CD14-positive monocyte (primary cell): ENCODE data around the gene ZSCAN5C. TPM values are rescaled to one million over a fixed set of nuclear protein-coding genes. Genes with fewer than 3 reads are reported as not detected.

Experiments used
- DNase-seq, 3 donors: peaks; one replicate each; pipeline ENCODE4 v3.0.0-alpha.2; 2011 to 2022
- H2AFZ ChIP-seq: 2 replicates; pipeline ENCODE4 v1.6.0; 2012; ENCODE audit warnings: mild to moderate bottlenecking, low read depth, low read length, inconsistent platforms; ENCODE audit not compliant: insufficient read depth, poor library complexity, severe bottlenecking
- H3K27ac ChIP-seq, 2 donors: 1 replicate in 1 of 2; 2 replicates in 1 of 2; pipeline ENCODE4 v1.5.1; 2012 to 2013; ENCODE audit warnings: low read length in 2 of 2, control low read depth in 1 of 2, inconsistent platforms in 1 of 2, low read depth in 1 of 2, mild to moderate bottlenecking in 1 of 2
- H3K27me3 ChIP-seq, 2 donors: one replicate each; pipeline versions ENCODE4 v1.6.0 to v1.6.1; 2011 to 2013; ENCODE audit warnings: low read length in 2 of 2; ENCODE audit not compliant: control insufficient read depth in 2 of 2, insufficient read depth in 2 of 2
- H3K36me3 ChIP-seq, 2 donors: replicated peaks in 1 of 2; 1 replicate in 1 of 2; 2 replicates in 1 of 2; pipeline versions ENCODE4 v1.5.1 to v1.6.1; 2012 to 2013; ENCODE audit warnings: low read length in 2 of 2, control low read depth in 1 of 2, inconsistent platforms in 1 of 2, mild to moderate bottlenecking in 1 of 2; ENCODE audit not compliant: insufficient read depth in 2 of 2, control insufficient read depth in 1 of 2
- H3K4me1 ChIP-seq, 2 donors: 1 replicate in 1 of 2; 2 replicates in 1 of 2; pipeline versions ENCODE4 v1.5.1 to v1.6.1; 2012 to 2013; ENCODE audit warnings: low read length in 2 of 2, control low read depth in 1 of 2, inconsistent platforms in 1 of 2, mild to moderate bottlenecking in 1 of 2, moderate library complexity in 1 of 2; ENCODE audit not compliant: insufficient read depth in 2 of 2, control insufficient read depth in 1 of 2
- H3K4me2 ChIP-seq: replicated peaks from 2 replicates; pipeline ENCODE3; 2012; ENCODE audit warnings: low read length, moderate library complexity, mild to moderate bottlenecking; ENCODE audit not compliant: poor library complexity, severe bottlenecking; ENCODE audit errors: extremely low read depth
- H3K4me3 ChIP-seq, 3 experiments: fragments of 200-600 bp in 1 of 3; sonication (generic) in 1 of 3; replicated peaks in 1 of 3; 1 replicate in 2 of 3; 2 replicates in 1 of 3; pipeline ENCODE4 v1.5.1; 2011 to 2013; ENCODE audit warnings: low read length in 3 of 3, mild to moderate bottlenecking in 3 of 3, control low read depth in 2 of 3, low read depth in 2 of 3, inconsistent platforms in 1 of 3, moderate library complexity in 1 of 3
- H3K79me2 ChIP-seq: 2 replicates; pipeline ENCODE4 v1.6.0; 2012; ENCODE audit warnings: mild to moderate bottlenecking, control low read depth, inconsistent platforms, low read length, moderate library complexity; ENCODE audit not compliant: insufficient read depth
- H3K9ac ChIP-seq: 2 replicates; pipeline ENCODE4 v1.6.0; 2017; ENCODE audit warnings: low read length, mild to moderate bottlenecking; ENCODE audit not compliant: insufficient read depth, poor library complexity, severe bottlenecking
- H3K9me3 ChIP-seq, 2 donors: replicated peaks in 1 of 2; 1 replicate in 1 of 2; 2 replicates in 1 of 2; pipeline versions ENCODE4 v1.5.1 to v1.6.1; 2012 to 2013; ENCODE audit warnings: low read length in 2 of 2, control low read depth in 1 of 2; ENCODE audit not compliant: control insufficient read depth in 1 of 2, insufficient read depth in 1 of 2
- H4K20me1 ChIP-seq: 2 replicates; pipeline ENCODE4 v1.6.0; 2012; ENCODE audit warnings: mild to moderate bottlenecking, low read length, control low read depth, moderate library complexity; ENCODE audit not compliant: insufficient read depth
- H3K27ac Mint-ChIP-seq, 7 donors: one replicate each; pipeline ENCODE4 v1.8.0; 2020; ENCODE audit warnings: mild to moderate bottlenecking in 7 of 7, mixed read lengths in 7 of 7, moderate library complexity in 6 of 7, inconsistent platforms in 2 of 7
- H3K27me3 Mint-ChIP-seq, 3 donors: one replicate each; pipeline ENCODE4 v1.8.0; 2021 to 2022; ENCODE audit warnings: low read depth in 3 of 3, mild to moderate bottlenecking in 3 of 3, mixed read lengths in 3 of 3, moderate library complexity in 3 of 3, inconsistent platforms in 1 of 3
- H3K36me3 Mint-ChIP-seq, 2 donors: one replicate each; pipeline ENCODE4 v1.8.0; 2020; ENCODE audit warnings: mixed read lengths in 2 of 2, inconsistent platforms in 1 of 2, mild to moderate bottlenecking in 1 of 2
- H3K4me1 Mint-ChIP-seq: one replicate; pipeline ENCODE4 v1.8.0; 2020; ENCODE audit warnings: mild to moderate bottlenecking, mixed read lengths
- H3K4me3 Mint-ChIP-seq, 2 donors: one replicate each; pipeline ENCODE4 v1.8.0; 2020; ENCODE audit warnings: mild to moderate bottlenecking in 2 of 2, mixed read lengths in 2 of 2, moderate library complexity in 1 of 2
- H3K9me3 Mint-ChIP-seq, 7 donors: one replicate each; pipeline ENCODE4 v1.8.0; 2020 to 2022; ENCODE audit warnings: mixed read lengths in 7 of 7, mild to moderate bottlenecking in 6 of 7, moderate library complexity in 6 of 7, inconsistent platforms in 2 of 7
- CTCF ChIP-seq: fragments of 200-600 bp; IDR thresholded peaks from one replicate; pipeline ENCODE4 v1.8.0; 2022; ENCODE audit warnings: antibody characterized with exemption, mild to moderate bottlenecking
- WGBS: methylation state at CpG from one replicate; pipeline ENCODE4 v1.1.5; 2013; ENCODE audit warnings: missing lambda C conversion rate; ENCODE audit not compliant: insufficient coverage; 5-methylcytosine and 5-hydroxymethylcytosine counted together
- intact Hi-C, 2 donors: fragments of 100-400 bp; cut with micrococcal nuclease; formaldehyde crosslinking; loops; one replicate each; pipeline versions ENCODE4 v1.15.0 to v1.15.1; 2023
- polyA plus RNA-seq, 3 donors: library from polyadenylated mRNA; depleted of rRNA in 1 of 3; unstranded in 2 of 3; stranded (reverse) in 1 of 3; fragments of 300-500 nt in 2 of 3; fragments of >200 nt in 1 of 3; fragmentation: Illumina TruSeq in 2 of 3; gene quantifications; 1 replicate in 2 of 3; 2 replicates in 1 of 3; pipeline ENCODE4 v1.2.3, GENCODE V29; 2012 to 2021

The ZSCAN5C gene
- polyA plus RNA-seq, 3 donors = not detected

- TF ChIP-seq CTCF = no peak
- Histone ChIP-seq H3K4me1 (no peaks in the 10 kb centered on the region), H3K79me2 (no peaks in the 10 kb centered on the region), H3K4me2 (no peak overlapping the region), H3K4me3 (no peak overlapping the region), H3K36me3 (no peaks in the 10 kb centered on the region), H4K20me1 (no peaks in the 10 kb centered on the region), H3K27ac (no peak overlapping the region), H3K9me3 (peaks cover 0 to 4% of the 10 kb centered on the region in 2 donors), H3K9ac (no peak overlapping the region), H3K27me3 (no peaks in the 10 kb centered on the region), H2AFZ (no peak overlapping the region)
- intact Hi-C loops = loop anchor here (1.0 to 10.0 kb wide), 4 partner anchors 51 to 99 kb away; no protein-coding TSS in a partner anchor
- WGBS = 60% methylated on average over 1 of the region's 5 CpGs
- H3K4me3 Mint-ChIP-seq = no peak overlapping the region
- H3K36me3 Mint-ChIP-seq = peaks cover 6 to 9% of the 10 kb centered on the region in 2 donors
- H3K27me3 Mint-ChIP-seq = no peaks in the 10 kb centered on the region
- peaks cover 0 to 7% (median 5%) of the 10 kb centered on the region in 7 donors for H3K9me3 Mint-ChIP-seq
- H3K27ac Mint-ChIP-seq = no peak overlapping the region
- DNase-seq = peak; percentile 46 to 83 (median 60)
- peaks cover 3% of the 10 kb centered on the region for H3K4me1 Mint-ChIP-seq
These were observed 51.7 kb downstream of the ZSCAN5C start for GRCh38 chr19:56253737-56254136.

GRCh38 chr19:56258272-56258671 is 56.2 kb downstream of the ZSCAN5C start:
- Histone ChIP-seq H3K27me3 (no peaks in the 10 kb centered on the region), H3K36me3 (no peaks in the 10 kb centered on the region), H3K4me2 (no peak overlapping the region), H3K79me2 (no peaks in the 10 kb centered on the region), H3K9ac (no peak overlapping the region), H3K4me3 (no peak overlapping the region), H3K9me3 (no peaks in the 10 kb centered on the region), H3K27ac (no peak overlapping the region), H3K4me1 (peaks cover 0 to 3% of the 10 kb centered on the region in 2 donors), H2AFZ (no peak overlapping the region), H4K20me1 (no peaks in the 10 kb centered on the region)
- 94% methylated on average over 2 of the region's 12 CpGs for WGBS
- Mint-ChIP-seq H3K4me3 (no peak overlapping the region), H3K9me3 (no peaks in the 10 kb centered on the region), H3K27me3 (no peaks in the 10 kb centered on the region), H3K27ac (peak overlapping the region in 1 of 7 donors; percentile 11), H3K4me1 (peaks cover 6% of the 10 kb centered on the region), H3K36me3 (peaks cover 10 to 14% of the 10 kb centered on the region in 2 donors)
- DNase-seq = no peak
- intact Hi-C loops = loop anchor here in 1 of 2 donors (10.0 kb wide), 1 partner anchor 47 kb away; no protein-coding TSS in a partner anchor
- no peak for TF ChIP-seq CTCF

Other genes with a start within 250 kb of the ZSCAN5C start
- not detected for gene NLRP5, start 215.5 kb upstream of the ZSCAN5C start, polyA plus RNA-seq
- 10 to 100 TPM in 1 of 3 donors, 1 to 10 TPM in 2; 1.2 to 16.2 (median 1.8) TPM for gene ZNF787, start 81.0 kb upstream of the ZSCAN5C start, polyA plus RNA-seq
- gene ZNF444, start 61.0 kb upstream of the ZSCAN5C start, polyA plus RNA-seq = 1 to 10 TPM; 2.7 to 6.9 (median 3.5) TPM
- not detected for gene GALP, start 26.3 kb upstream of the ZSCAN5C start, polyA plus RNA-seq
- gene ZSCAN5B, start 4.5 kb upstream of the ZSCAN5C start, polyA plus RNA-seq = not detected
- under 1 TPM; 0.25 to 0.70 (median 0.61) TPM for gene EDDM13, start 70.5 kb downstream of the ZSCAN5C start, polyA plus RNA-seq
- 10 to 100 TPM in 1 of 3 donors, 1 to 10 TPM in 2; 5.3 to 11.3 (median 6.3) TPM for gene ZSCAN5A, start 112.6 kb downstream of the ZSCAN5C start, polyA plus RNA-seq
- gene ZNF582, start 191.3 kb downstream of the ZSCAN5C start, polyA plus RNA-seq = 1 to 10 TPM; 1.4 to 4.9 (median 1.6) TPM
- gene ZNF583, start 202.1 kb downstream of the ZSCAN5C start, polyA plus RNA-seq = 1 to 10 TPM; 1.3 to 6.6 (median 4.0) TPM